IPS-NIHi11 (cell line): Measurements from ENCODE around the gene C10orf143.
"Not testable (repeated sequence)": the region's sequence is repeated elsewhere in the genome, so short reads cannot be mapped to it uniquely, and the experiment has no call there.

Source experiments
- DNase-seq: peaks from one replicate; pipeline ENCODE4 v3.0.0; 2012; ENCODE audit warnings: mixed read lengths, low spot score

The C10orf143 gene

DNA sequence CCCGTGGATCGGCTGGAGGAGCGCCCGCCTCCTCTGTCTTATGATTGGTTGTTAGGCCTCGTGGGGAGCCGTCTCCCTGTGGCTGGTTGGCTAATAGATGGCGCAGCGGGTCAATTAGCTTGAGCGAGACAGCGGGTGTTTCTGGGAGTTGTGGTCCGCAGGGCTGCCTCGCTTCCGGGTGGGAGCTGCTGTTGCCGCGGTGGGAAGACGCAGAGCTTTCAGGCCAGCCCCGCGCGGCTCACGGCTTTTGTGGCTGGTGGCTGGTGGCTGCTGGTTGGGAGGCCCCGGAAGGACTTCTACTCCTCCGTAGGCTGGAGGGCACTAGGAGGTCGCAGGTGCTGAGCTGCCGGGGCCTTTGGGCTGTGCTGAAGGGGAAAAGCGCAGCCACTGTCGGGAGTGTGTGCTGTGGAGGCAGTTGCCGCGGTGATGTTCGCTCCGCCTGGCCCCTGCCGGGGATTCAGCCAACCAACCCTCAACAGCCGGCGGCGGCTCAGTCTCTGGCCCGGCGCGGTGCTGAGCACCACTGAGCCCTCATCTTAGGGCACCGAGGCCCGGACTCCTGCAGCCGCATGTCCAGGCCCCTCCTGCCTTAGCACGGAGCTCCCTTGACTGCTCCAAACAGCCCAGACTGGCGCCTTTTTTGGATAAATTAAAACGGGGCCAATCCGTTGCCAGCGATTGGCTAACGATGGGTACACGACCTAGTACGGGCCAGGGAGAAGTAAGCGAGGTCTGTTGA, 652 bp upstream of the C10orf143 start:
- DNase-seq = peak; percentile 92

GRCh38 chr10:130109796-130110245, 809 bp downstream of the C10orf143 start:
- DNase-seq = peak; percentile 69

- DNase-seq = no peak
Measured at GRCh38 chr10:130108934-130109604, 1.6 kb downstream of the C10orf143 start.

DNA sequence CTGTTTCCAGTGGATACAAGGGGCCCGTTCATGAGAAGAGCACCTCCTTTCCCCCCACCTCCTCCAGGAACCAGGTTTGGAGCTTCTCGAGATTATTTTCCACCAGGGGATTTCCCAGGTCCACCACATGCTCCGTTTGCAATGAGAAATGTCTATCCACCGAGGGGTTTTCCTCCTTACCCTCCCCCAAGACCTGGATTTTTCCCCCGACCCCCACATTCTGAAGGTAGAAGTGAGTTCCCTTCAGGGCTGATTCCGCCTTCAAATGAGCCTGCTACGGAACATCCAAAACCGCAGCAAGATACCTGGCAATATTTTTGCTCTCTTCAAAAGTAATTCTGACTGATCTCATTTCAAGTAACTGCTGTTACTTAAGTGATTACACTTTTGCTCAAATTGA, 2.5 kb downstream of the C10orf143 start:
- DNase-seq = not testable (repeated sequence)

DNA sequence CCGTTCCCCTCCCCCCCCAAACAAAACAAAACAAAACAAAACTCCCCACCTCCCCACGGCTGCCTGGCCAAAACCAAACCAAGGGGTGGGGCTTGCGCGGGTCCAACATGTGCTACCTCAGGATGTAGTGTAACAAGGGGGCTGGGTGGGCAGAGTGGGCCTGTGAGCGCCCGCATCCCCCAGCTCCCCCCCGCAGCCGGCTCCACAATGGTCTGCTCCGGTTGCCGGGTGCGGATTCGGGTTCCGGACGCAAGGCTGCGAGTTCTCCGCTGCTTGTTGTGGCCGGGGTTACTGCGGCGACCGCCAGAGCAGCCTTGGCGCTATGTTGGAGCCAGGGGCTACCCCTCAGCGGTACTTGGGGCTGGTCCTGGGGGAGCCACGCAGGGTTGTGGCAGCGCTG, 4.9 kb downstream of the C10orf143 start:
- DNase-seq = peak; percentile 66

GRCh38 chr10:130099344-130099743, 11.3 kb downstream of the C10orf143 start:
- DNase-seq = no peak

DNA sequence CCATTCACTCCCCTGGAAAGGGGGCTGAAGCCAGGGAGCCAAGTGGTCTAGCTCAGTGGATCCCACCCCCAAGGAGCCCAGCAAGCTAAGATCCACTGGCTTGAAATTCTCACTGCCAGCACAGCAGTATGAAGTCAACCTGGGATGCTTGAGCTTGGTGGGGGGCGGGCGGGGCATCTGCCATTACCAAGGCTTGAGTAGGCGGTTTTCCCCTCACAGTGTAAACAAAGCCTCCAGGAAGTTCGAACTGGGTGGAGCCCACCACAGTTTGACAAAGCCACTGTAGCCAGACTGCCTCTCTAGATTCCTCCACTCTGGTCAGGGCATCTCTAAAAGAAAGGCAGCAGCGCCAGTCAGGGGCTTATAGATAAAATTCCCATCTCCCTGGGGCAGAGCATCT, 20.1 kb downstream of the C10orf143 start:
- DNase-seq = not testable (repeated sequence)

GRCh38 chr10:130080461-130080814, 30.2 kb downstream of the C10orf143 start:
- DNase-seq = no peak

GRCh38 chr10:130079614-130080460, 30.8 kb downstream of the C10orf143 start:
- DNase-seq = no peak

DNA sequence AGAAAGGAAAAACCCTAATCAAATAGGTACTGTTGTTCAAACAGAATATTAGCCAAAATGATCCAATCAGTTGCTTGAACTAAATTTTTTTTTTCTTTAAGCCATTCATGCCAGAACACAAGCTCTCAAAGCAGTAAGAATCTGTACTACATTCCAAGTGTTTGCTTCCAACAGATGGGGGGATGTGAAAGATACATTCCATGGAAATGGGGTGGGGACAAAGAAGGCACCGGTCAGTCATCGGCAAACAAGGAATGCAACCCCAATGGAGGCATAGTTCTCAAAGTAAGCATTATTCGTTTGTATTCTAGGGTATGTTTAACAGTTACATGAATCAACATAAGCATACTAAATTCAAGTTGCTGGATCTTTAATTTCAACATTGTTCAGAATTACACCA, 32.5 kb downstream of the C10orf143 start:
- no peak for DNase-seq

GRCh38 chr10:130076681-130077080, 33.9 kb downstream of the C10orf143 start:
- no peak for DNase-seq

DNA sequence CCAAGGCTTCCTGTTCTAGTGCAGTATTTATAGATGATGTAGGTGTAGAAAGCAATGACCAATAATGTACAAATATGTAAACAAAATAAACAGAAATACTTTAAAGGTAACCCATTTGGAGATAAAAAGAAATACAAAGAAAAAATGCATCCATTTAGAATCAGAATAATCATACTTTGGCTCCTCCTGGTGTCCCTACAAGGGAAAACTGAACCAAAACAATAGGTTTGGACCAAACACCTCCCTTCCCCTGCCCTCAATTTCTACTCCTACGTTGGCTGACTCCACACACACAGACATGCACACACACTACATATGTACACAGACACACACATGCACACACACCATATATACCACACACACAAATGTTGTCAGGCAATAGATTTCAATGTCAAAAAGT, 36.0 kb downstream of the C10orf143 start:
- DNase-seq = no peak

DNA sequence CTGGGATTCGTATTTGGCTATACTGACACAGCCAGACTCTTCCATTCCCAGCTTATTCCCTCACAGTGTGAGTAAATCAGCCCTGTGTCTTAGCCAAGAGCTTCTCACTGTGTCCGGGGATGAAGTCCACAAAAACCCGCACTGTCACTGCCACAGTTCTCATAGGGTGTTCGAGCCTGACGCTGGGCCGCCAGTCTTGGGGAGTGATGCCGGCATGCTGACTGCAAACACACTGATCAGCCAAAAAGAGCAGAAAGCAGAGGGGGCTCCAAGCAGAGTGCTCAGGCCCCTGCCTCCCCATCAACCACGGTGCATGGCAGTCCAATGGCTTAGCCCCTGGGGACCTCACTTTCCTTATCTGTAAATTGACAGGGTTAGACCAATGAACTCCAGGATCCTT, 36.7 kb downstream of the C10orf143 start:
- no peak for DNase-seq

DNA sequence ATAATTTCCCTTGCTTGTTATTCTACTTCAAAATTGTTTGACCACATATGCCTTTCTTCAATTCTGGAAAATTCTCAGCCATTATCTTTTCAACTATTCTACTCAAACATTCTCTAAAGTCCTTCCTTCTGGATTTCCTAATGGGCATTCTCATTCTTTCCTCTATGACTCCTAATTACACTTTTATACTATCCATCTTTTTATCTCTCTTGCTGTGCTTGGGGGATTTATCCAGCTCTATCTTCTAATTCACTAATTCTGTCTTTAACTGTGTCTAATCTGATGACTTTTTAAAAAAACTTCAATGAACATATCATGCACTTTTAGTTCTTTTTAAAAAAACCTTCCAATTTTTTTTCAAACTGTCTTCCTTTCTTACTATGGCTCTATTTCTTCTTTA, 38.4 kb downstream of the C10orf143 start:
- no peak for DNase-seq

DNA sequence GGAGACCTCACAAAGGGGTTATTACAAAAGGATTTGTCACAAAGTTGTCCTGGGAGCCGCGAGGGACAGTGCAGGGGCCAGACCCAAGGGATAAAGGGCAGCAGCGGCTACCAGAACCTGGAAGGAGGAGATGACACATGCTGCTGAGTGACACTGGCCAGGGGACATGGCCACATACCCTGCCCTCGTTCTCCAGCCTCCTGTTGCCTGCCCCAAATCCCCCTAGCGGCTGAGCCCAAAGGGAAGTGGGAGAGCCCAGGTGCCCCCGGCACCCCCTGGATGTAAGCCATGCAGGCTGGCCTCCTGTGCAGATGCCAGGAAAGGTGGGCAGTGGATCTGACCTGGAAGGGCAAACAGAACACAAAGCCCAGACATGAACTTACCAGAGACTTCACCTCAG, 42.7 kb downstream of the C10orf143 start:
- DNase-seq = no peak

GRCh38 chr10:130066743-130067142, 43.9 kb downstream of the C10orf143 start:
- DNase-seq = no peak

- DNase-seq = no peak
Measured at GRCh38 chr10:130065251-130065650, 45.4 kb downstream of the C10orf143 start.

DNA sequence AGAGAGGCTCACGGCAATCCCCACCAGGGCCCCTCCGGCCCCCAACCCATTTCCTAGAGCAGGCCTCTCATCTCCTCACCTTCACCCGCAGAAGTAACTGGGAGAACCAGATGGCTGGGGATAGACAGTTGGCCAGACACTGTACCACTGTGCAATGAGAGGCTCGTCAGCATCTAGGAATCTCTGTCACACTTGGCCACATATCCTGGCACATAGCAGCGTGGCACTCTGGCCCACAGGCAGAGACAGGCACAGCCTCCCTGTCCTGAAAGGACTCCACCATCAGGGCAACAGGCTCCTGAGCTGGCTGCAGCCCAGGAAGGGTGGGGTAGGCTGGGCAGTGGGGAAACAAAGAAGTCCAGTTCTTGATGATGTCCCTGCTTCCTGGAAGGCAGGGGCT, 45.8 kb downstream of the C10orf143 start:
- no peak for DNase-seq

- DNase-seq = no peak
Measured at GRCh38 chr10:130062976-130063375, 47.7 kb downstream of the C10orf143 start.

DNA sequence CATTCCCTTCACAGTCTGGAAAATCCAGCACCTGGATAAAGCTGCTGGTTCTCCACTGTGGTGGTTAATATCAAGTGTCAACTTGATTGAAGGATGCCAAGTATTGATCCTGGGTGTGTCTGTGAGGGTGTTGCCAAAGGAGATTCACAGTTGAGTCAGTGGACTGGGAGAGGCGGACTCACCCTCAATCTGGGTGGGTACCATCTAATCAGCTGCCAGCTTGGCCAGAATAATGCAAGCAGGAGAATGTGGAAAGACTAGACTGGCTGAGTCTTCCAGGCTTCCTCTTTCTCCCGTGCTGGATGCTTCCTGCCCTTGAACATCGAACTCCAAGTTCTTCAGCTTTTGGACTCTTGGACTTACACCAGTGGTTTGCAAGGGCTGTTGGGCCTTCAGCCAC, 48.4 kb downstream of the C10orf143 start:
- no peak for DNase-seq

- no peak for DNase-seq
Measured at GRCh38 chr10:130061760-130062159, 48.9 kb downstream of the C10orf143 start.

- no peak for DNase-seq
Measured at GRCh38 chr10:130054021-130054420, 56.6 kb downstream of the C10orf143 start.

DNA sequence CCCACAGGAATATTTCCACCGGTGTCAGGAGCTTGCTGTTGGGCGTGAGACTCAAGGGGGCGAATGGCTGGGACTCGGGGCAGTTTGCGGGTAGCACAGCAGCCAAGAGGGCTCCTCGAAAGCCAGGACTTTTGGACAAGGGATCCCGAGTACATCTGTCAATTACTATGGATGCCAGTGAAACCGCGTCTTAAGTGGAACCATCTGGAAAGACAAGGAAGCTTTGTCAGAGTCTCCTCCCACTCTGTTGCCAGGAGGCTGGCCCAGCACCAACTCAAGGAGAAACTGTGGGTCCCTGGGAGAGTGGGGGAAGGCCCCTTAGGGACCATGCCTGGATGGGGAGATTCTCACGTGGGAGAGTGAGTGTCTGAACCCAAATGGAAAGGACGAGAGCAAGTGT, 57.1 kb downstream of the C10orf143 start:
- DNase-seq = no peak
